ENCODE measurements around the gene CSTF3.
"Not testable (repeated sequence)": the region's sequence is repeated elsewhere in the genome, so short reads cannot be mapped to it uniquely, and the experiment has no call there.

The CSTF3 gene

GRCh38 chr11:33160136-33160535 is 1.1 kb downstream of the CSTF3 start:
- no peak for DNase-seq (ENCODE audit: low spot score)

- not testable (repeated sequence) for DNase-seq (ENCODE audit: low spot score)
Observed at GRCh38 chr11:33159378-33159867, 1.9 kb downstream of the CSTF3 start.

GRCh38 chr11:33158596-33159275 is 2.5 kb downstream of the CSTF3 start:
- no peak for DNase-seq (ENCODE audit: low spot score)

- no peak for DNase-seq (ENCODE audit: low spot score)
Observed at GRCh38 chr11:33157103-33158027, 3.9 kb downstream of the CSTF3 start.

GRCh38 chr11:33151399-33151798 is 9.9 kb downstream of the CSTF3 start:
- DNase-seq (ENCODE audit: low spot score), result no peak

GRCh38 chr11:33147559-33147958 is 13.7 kb downstream of the CSTF3 start:
- no peak for DNase-seq (ENCODE audit: low spot score)

- no peak for DNase-seq (ENCODE audit: low spot score)
Observed at GRCh38 chr11:33135768-33136443, 25.4 kb downstream of the CSTF3 start.

- no peak for DNase-seq (ENCODE audit: low spot score)
Observed at GRCh38 chr11:33135216-33135615, 26.1 kb downstream of the CSTF3 start.

- no peak for DNase-seq (ENCODE audit: low spot score)
Observed at GRCh38 chr11:33134276-33134675, 27.0 kb downstream of the CSTF3 start.

- DNase-seq (ENCODE audit: low spot score), result no peak
Observed at GRCh38 chr11:33133761-33134160, 27.5 kb downstream of the CSTF3 start.

- DNase-seq (ENCODE audit: low spot score), result no peak
Observed at GRCh38 chr11:33132510-33132909, 28.8 kb downstream of the CSTF3 start.

GRCh38 chr11:33128739-33129138 is 32.5 kb downstream of the CSTF3 start:
- no peak for DNase-seq (ENCODE audit: low spot score)

GRCh38 chr11:33125611-33126010 is 35.7 kb downstream of the CSTF3 start:
- no peak for DNase-seq (ENCODE audit: low spot score)

GRCh38 chr11:33125025-33125424 is 36.3 kb downstream of the CSTF3 start:
- DNase-seq (ENCODE audit: low spot score), result no peak

- DNase-seq (ENCODE audit: low spot score), result not testable (repeated sequence)
Observed at GRCh38 chr11:33122696-33123095, 38.6 kb downstream of the CSTF3 start.

- no peak for DNase-seq (ENCODE audit: low spot score)
Observed at GRCh38 chr11:33116535-33116934, 44.7 kb downstream of the CSTF3 start.

GRCh38 chr11:33110083-33110482 is 51.2 kb downstream of the CSTF3 start:
- no peak for DNase-seq (ENCODE audit: low spot score)

- no peak for DNase-seq (ENCODE audit: low spot score)
Observed at GRCh38 chr11:33109294-33109895, 51.9 kb downstream of the CSTF3 start.

GRCh38 chr11:33103836-33104235 is 57.4 kb downstream of the CSTF3 start:
- no peak for DNase-seq (ENCODE audit: low spot score)

- no peak for DNase-seq (ENCODE audit: low spot score)
Observed at GRCh38 chr11:33094157-33094556, 67.1 kb downstream of the CSTF3 start.

GRCh38 chr11:33089776-33090175 is 71.5 kb downstream of the CSTF3 start:
- DNase-seq (ENCODE audit: low spot score), result no peak

- DNase-seq (ENCODE audit: low spot score), result no peak
Observed at GRCh38 chr11:33086017-33086416, 75.3 kb downstream of the CSTF3 start.

All from left forelimb (tissue), 1 donor.